ENCODE data around the gene ZHX3. TPM values are rescaled to one million over a fixed set of nuclear protein-coding genes. Genes with fewer than 3 reads are reported as not detected.
A peak's percentile ranks its signal among the peaks of the same experiment; 100 is the strongest.

Gene ZHX3
- total and polyA plus RNA-seq, 7 experiments from 2014 or later, result 6.6 to 12.8 (median 8.1) TPM

DNA sequence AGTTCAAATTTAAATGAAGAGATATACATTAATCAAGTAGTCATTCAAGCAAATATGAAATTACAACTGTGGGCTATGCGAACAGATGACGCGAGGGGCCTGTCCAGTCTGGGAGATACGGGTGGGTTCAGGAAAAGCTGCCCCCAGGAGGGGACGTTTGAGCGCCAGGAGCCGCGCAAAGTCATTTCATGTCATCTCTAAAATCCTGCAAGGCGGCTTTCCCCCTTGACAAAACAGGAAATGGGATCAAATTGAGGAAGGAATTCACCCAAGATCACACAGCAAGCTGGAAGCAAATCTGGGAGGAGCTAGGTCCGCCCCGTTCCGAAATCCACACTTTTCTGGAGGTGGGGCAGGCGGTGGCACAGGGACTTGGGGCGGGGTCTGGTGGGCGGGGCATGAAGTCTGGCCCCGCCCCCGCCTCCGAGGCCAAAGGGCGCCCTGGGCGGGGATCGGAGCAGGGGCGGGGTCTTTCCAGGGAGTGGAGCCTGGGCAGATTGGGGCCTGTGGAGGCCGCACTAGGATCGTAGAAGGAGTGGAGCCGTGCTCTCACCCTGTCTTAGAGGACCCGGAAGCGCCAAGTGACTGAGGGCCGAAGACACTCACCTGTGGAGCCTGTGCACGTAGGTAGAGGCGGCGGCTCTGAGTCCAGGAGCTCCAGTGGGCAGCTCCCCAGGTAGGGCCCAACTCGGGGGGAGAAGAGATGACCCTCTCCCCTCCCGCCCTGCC is 23.0 kb upstream of the ZHX3 start, which contains the start of gene LPIN3:
TSS of gene LPIN3 (plus strand) at position 495 of the 729 bp plus-strand sequence. CDS start 4,983 bp downstream, outside the sequence.
- peak; percentile 77 for ATAC-seq
- CTCF ChIA-PET, result interaction anchor here (1.2 to 2.7 kb wide), 8 partner anchors 9 to 349 kb away, joined by 3 to 21 read pairs (median 5); no protein-coding TSS in a partner anchor
- H3K4me1 ChIP-seq (ENCODE audit: control insufficient read depth in 2 of 2, insufficient read depth in 2 of 2, low read length in 2 of 2), result peaks cover 0 to 3% of the 10 kb centered on the region in 2 donors
- POLR2A ChIA-PET, result interaction anchor here (0.6 to 1.3 kb wide), 2 partner anchors 168 to 275 kb away, joined by 3 to 4 read pairs; no protein-coding TSS in a partner anchor
- no peaks in the 10 kb centered on the region for H3K27me3 ChIP-seq (ENCODE audit: control insufficient read depth in 2 of 2, insufficient read depth in 2 of 2, low read length in 2 of 2)
- no peak within 1 kb of the TSS for H3K27ac ChIP-seq (ENCODE audit: low read depth, low read length)
- DNase-seq, result peak in 7 of 9 donors; percentile 8 to 68 (median 37)
- no peaks in the 10 kb centered on the region for H3K36me3 Mint-ChIP-seq
- H3K4me3 ChIP-seq (ENCODE audit: low read length), result peak within 1 kb of the TSS; percentile 28
- no peaks in the 10 kb centered on the region for H3K36me3 ChIP-seq (ENCODE audit: control insufficient read depth in 2 of 3, insufficient read depth in 3 of 3, low read length in 3 of 3)
- peak within 1 kb of the TSS in 5 of 9 donors; percentile 47 to 86 (median 67) for H3K27ac Mint-ChIP-seq
- H3K4me1 Mint-ChIP-seq, result peaks cover 8 to 15% (median 9%) of the 10 kb centered on the region in 7 donors
- no peaks in the 10 kb centered on the region for H3K9me3 ChIP-seq (ENCODE audit: control insufficient read depth in 2 of 3, low read length in 3 of 3)
- H3K9me3 Mint-ChIP-seq, result no peaks in the 10 kb centered on the region
- intact Hi-C loops (cut with micrococcal nuclease), result loop anchor here (1.0 to 2.0 kb wide), 11 partner anchors 23 to 372 kb away; partner anchors contain the start of genes ZHX3 (in 2 of the 2) and TOP1 (in 1 of the 2)
- H3K27me3 Mint-ChIP-seq, result peaks cover 0 to 12% (median 3%) of the 10 kb centered on the region in 5 donors
- H3K4me3 Mint-ChIP-seq, result peak within 1 kb of the TSS; percentile 72 to 85 (median 82)

DNA sequence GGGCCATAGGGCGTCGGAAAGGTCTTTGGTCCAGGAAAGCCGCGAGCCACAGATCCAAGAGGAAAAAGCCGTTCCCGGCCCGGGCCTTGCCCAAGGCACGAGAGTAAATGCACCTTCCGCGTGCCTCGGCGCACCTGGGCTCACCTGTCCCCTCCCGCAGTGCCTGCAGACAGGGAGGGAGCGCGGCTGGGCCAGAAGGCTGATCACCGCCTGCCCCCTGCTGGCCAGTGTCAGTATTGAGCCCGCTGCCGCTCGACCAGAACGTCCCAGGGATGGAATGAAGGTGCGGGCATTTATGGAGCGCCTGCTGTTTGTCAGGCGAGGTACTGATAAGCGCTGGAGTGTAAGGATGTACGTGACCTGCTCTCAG is 22.4 kb upstream of the ZHX3 start:
- peak overlapping the region; percentile 28 for H3K4me3 ChIP-seq (ENCODE audit: low read length)
- peaks cover 0 to 3% of the 10 kb centered on the region in 2 donors for H3K4me1 ChIP-seq (ENCODE audit: control insufficient read depth in 2 of 2, insufficient read depth in 2 of 2, low read length in 2 of 2)
- H3K4me3 Mint-ChIP-seq, result peak overlapping the region; percentile 72 to 85 (median 82)
- intact Hi-C loops (cut with micrococcal nuclease), result loop anchor here (1.0 to 2.0 kb wide), 11 partner anchors 23 to 372 kb away; partner anchors contain the start of genes ZHX3 (in 2 of the 2) and TOP1 (in 1 of the 2)
- ChIA-PET CTCF (interaction anchor here (0.8 to 2.7 kb wide), 13 partner anchors 10 to 349 kb away, joined by 3 to 21 read pairs (median 6); no protein-coding TSS in a partner anchor), POLR2A (interaction anchor here (1.3 kb wide), 1 partner anchor 167 kb away, joined by 3 read pairs; no protein-coding TSS in a partner anchor)
- H3K27ac Mint-ChIP-seq, result peak overlapping the region in 5 of 9 donors; percentile 47 to 86 (median 67)
- DNase-seq (peak; percentile 72 to 92 (median 83)), ATAC-seq (peak; percentile 97)
- H3K36me3 ChIP-seq (ENCODE audit: control insufficient read depth in 2 of 3, insufficient read depth in 3 of 3, low read length in 3 of 3), result no peaks in the 10 kb centered on the region
- H3K4me1 Mint-ChIP-seq, result peaks cover 8 to 15% (median 9%) of the 10 kb centered on the region in 7 donors
- no peak overlapping the region for H3K27ac ChIP-seq (ENCODE audit: low read depth, low read length)
- H3K9me3 ChIP-seq (ENCODE audit: control insufficient read depth in 2 of 3, low read length in 3 of 3), result no peaks in the 10 kb centered on the region
- no peaks in the 10 kb centered on the region for H3K9me3 Mint-ChIP-seq
- no peaks in the 10 kb centered on the region for H3K36me3 Mint-ChIP-seq
- H3K27me3 Mint-ChIP-seq, result peaks cover 0 to 12% (median 3%) of the 10 kb centered on the region in 5 donors
- no peaks in the 10 kb centered on the region for H3K27me3 ChIP-seq (ENCODE audit: control insufficient read depth in 2 of 2, insufficient read depth in 2 of 2, low read length in 2 of 2)

DNA sequence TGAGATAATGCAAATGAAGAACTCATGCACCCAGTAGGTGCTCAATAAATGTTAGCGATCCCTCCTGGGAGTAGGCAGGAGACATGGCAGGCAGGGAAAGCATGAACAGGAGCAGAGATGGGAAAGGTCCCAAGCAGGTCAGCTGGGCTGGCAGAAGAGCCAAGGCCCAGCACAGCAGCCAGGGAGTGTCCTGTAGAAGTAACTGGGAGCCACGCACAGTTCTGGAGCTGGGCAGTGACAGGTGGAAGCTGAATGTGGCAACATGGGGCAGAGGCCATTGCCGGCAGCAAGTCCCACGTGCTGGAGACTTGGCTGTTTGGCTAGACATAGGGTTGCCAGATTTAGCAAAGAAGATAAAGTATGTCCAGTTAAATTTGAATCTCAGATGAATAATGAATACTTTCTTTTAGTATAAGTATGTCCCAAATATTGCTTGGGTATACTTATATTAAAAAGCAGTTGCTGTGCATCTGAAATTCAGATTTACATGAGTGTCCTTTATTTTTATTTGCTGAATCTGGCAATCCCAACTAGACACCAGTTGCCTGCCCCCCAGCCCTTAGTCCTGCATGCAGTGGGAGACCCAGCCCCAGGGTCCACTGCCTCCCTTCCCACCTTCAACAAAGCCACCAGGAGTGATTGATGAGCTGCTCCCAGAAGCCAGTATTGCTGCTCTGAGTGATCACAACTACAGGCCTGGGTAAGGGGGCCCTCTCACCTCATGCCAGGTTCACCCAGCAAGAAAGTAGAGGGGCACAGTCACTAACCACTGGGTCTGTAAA is 19.4 kb upstream of the ZHX3 start:
- intact Hi-C loops (cut with micrococcal nuclease), result no loop called here
- H3K27me3 ChIP-seq (ENCODE audit: control insufficient read depth in 2 of 2, insufficient read depth in 2 of 2, low read length in 2 of 2), result no peaks in the 10 kb centered on the region
- no peak for ATAC-seq
- H3K4me1 Mint-ChIP-seq, result peaks cover 5 to 12% (median 9%) of the 10 kb centered on the region in 7 donors
- H3K4me3 ChIP-seq (ENCODE audit: low read length), result no peak overlapping the region
- H3K9me3 ChIP-seq (ENCODE audit: control insufficient read depth in 2 of 3, low read length in 3 of 3), result no peaks in the 10 kb centered on the region
- H3K4me3 Mint-ChIP-seq, result no peak overlapping the region
- no peaks in the 10 kb centered on the region for H3K36me3 Mint-ChIP-seq
- no peaks in the 10 kb centered on the region for H3K9me3 Mint-ChIP-seq
- H3K27me3 Mint-ChIP-seq, result peaks cover 0 to 15% (median 3%) of the 10 kb centered on the region in 5 donors
- peaks cover 0 to 3% of the 10 kb centered on the region in 2 donors for H3K4me1 ChIP-seq (ENCODE audit: control insufficient read depth in 2 of 2, insufficient read depth in 2 of 2, low read length in 2 of 2)
- CTCF ChIA-PET, result interaction anchor here (0.5 to 2.0 kb wide), 6 partner anchors 164 to 390 kb away, joined by 3 to 5 read pairs (median 4); no protein-coding TSS in a partner anchor
- no peak overlapping the region for H3K27ac Mint-ChIP-seq
- no peak for DNase-seq
- no peaks in the 10 kb centered on the region for H3K36me3 ChIP-seq (ENCODE audit: control insufficient read depth in 2 of 3, insufficient read depth in 3 of 3, low read length in 3 of 3)
- POLR2A ChIA-PET, result no interaction called here
- H3K27ac ChIP-seq (ENCODE audit: low read depth, low read length), result no peak overlapping the region

DNA sequence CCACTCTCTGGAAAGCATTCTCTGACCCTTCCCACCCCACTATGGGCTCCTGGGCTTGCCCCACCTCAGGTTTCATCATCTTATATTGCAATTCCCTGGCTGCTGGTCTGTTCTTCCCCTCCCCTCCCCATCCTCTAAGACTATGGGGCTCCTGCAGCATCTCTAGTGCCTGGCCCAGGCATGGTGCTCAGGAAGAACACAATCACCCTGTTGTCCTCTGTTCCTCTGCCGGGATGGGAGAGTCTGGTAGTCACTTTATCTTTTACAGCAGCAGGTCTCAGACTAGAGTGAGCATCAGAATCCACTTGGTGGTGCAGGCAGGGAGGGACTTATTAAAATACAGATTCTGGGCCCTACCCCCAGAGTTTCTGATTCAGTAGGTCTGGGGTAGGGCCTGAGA is 18.1 kb upstream of the ZHX3 start:
- ATAC-seq (no peak), DNase-seq (no peak)
- peaks cover 0 to 16% (median 3%) of the 10 kb centered on the region in 5 donors for H3K27me3 Mint-ChIP-seq
- no peaks in the 10 kb centered on the region for H3K36me3 ChIP-seq (ENCODE audit: control insufficient read depth in 2 of 3, insufficient read depth in 3 of 3, low read length in 3 of 3)
- POLR2A ChIA-PET, result no interaction called here
- H3K4me3 ChIP-seq (ENCODE audit: low read length), result no peak overlapping the region
- intact Hi-C loops (cut with micrococcal nuclease), result no loop called here
- peaks cover 0 to 3% of the 10 kb centered on the region in 2 donors for H3K4me1 ChIP-seq (ENCODE audit: control insufficient read depth in 2 of 2, insufficient read depth in 2 of 2, low read length in 2 of 2)
- no peak overlapping the region for H3K27ac Mint-ChIP-seq
- no peaks in the 10 kb centered on the region for H3K9me3 ChIP-seq (ENCODE audit: control insufficient read depth in 2 of 3, low read length in 3 of 3)
- no peaks in the 10 kb centered on the region for H3K36me3 Mint-ChIP-seq
- CTCF ChIA-PET, result interaction anchor here (0.6 to 1.1 kb wide), 2 partner anchors 12 to 163 kb away, joined by 3 to 4 read pairs; no protein-coding TSS in a partner anchor
- no peaks in the 10 kb centered on the region for H3K9me3 Mint-ChIP-seq
- H3K4me1 Mint-ChIP-seq, result peaks cover 5 to 12% (median 10%) of the 10 kb centered on the region in 7 donors
- no peaks in the 10 kb centered on the region for H3K27me3 ChIP-seq (ENCODE audit: control insufficient read depth in 2 of 2, insufficient read depth in 2 of 2, low read length in 2 of 2)
- H3K27ac ChIP-seq (ENCODE audit: low read depth, low read length), result no peak overlapping the region
- no peak overlapping the region for H3K4me3 Mint-ChIP-seq

DNA sequence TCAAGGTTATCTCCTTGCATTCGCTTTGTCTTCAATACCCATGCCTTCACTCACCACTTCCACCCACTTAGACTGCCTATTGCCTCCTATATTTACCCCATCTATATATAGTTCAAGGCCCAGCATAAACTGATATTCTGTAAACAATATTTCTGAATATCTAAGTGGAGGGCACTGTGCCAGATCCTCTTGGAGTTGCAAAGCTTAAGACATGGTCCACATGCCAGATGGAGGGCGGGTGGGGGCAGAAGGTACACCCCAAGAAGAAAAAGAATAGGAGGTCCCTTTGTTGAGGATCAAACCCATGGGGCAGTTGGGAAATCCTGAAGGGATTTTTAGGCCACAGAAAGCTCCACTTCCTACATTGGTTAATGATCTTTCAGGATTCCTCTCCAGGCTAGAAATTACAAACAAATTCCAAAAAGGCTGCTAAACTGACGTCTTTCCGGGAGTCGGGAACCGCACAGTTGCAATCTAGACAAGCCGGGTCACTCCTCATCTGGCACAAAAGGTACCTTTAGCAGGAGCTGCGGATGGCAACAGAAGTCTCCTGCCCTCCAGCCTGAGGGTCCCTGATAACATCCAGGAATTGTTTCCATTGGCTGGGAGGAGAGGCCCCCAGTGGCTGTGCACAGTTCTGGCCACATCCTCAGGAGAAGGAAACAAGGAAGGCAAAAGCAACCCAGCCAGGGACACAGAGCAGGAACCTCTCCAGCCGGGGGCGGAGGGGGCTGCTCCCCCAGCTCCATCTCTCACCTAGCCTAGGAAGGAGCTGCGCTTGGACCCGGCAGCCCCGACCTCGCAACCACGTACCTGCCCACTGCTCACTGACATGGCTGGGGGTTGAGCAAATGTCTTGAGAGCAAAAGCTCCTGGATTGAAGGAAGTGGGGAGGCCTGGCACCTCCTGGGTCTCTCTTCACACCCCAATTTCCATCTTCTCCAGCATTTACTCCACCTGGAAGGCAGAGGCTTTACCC is 17.2 kb upstream of the ZHX3 start:
- Histone ChIP-seq H3K9me3 (ENCODE audit: control insufficient read depth in 2 of 3, low read length in 3 of 3) (no peaks in the 10 kb centered on the region), H3K4me3 (ENCODE audit: low read length) (no peak overlapping the region), H3K27ac (ENCODE audit: low read depth, low read length) (no peak overlapping the region), H3K27me3 (ENCODE audit: control insufficient read depth in 2 of 2, insufficient read depth in 2 of 2, low read length in 2 of 2) (no peaks in the 10 kb centered on the region), H3K36me3 (ENCODE audit: control insufficient read depth in 2 of 3, insufficient read depth in 3 of 3, low read length in 3 of 3) (no peaks in the 10 kb centered on the region), H3K4me1 (ENCODE audit: control insufficient read depth in 2 of 2, insufficient read depth in 2 of 2, low read length in 2 of 2) (peaks cover 1 to 7% of the 10 kb centered on the region in 2 donors)
- H3K36me3 Mint-ChIP-seq, result no peaks in the 10 kb centered on the region
- intact Hi-C loops (cut with micrococcal nuclease), result no loop called here
- H3K9me3 Mint-ChIP-seq, result peaks cover 0 to 2% (median 0%) of the 10 kb centered on the region in 11 donors
- peaks cover 0 to 16% (median 3%) of the 10 kb centered on the region in 5 donors for H3K27me3 Mint-ChIP-seq
- ATAC-seq, result no peak
- no peak overlapping the region for H3K4me3 Mint-ChIP-seq
- H3K4me1 Mint-ChIP-seq, result peaks cover 2 to 11% (median 8%) of the 10 kb centered on the region in 7 donors
- no peak for DNase-seq
- ChIA-PET CTCF (interaction anchor here (1.1 kb wide), 1 partner anchor 162 kb away, joined by 3 read pairs; no protein-coding TSS in a partner anchor), POLR2A (no interaction called here)
- peak overlapping the region in 1 of 9 donors; percentile 32 for H3K27ac Mint-ChIP-seq
